HEK293 (cell line): ENCODE measurements around the gene CTLA4.
A peak's percentile ranks its signal among the peaks of the same experiment; 100 is the strongest.

ENCODE experiments used
- CTCF ChIA-PET: fragments of 350-600 bp; formaldehyde crosslinking; extraction: SDS; loops from one replicate; lab custom pipeline; 2021; ENCODE audit warnings: antibody characterized with exemption; lab: Yijun Ruan, JAX
- POLR2A ChIA-PET: fragments of 300-600 bp; formaldehyde crosslinking; extraction: SDS; loops from one replicate; lab custom pipeline; 2020; ENCODE audit warnings: antibody characterized with exemption, inconsistent platforms; lab: Yijun Ruan, JAX
- H3K27ac ChIP-seq: fragments of 200-500 bp; sonication (Bioruptor generic); 2 replicates; pipeline ENCODE4 v1.5.1; 2014; ENCODE audit warnings: low read depth, low read length, control low read depth, inconsistent platforms; ENCODE audit errors: extremely low read depth
- H3K36me3 ChIP-seq, 2 experiments: fragments of 200-500 bp in 1 of 2; sonication (Bioruptor generic) in 1 of 2; 1 replicate in 1 of 2; 2 replicates in 1 of 2; pipeline ENCODE4 v1.5.1; 2014 to 2017; ENCODE audit warnings: inconsistent platforms in 2 of 2, low read length in 2 of 2; ENCODE audit not compliant: control insufficient read depth in 2 of 2, insufficient read depth in 1 of 2
- H3K4me1 ChIP-seq: fragments of 200-500 bp; sonication (Bioruptor generic); 2 replicates; pipeline ENCODE4 v1.5.1; 2014; ENCODE audit warnings: mild to moderate bottlenecking, low read length, inconsistent platforms; ENCODE audit not compliant: control insufficient read depth, insufficient read depth
- H3K4me3 ChIP-seq: 2 replicates; pipeline ENCODE4 v1.5.1; 2011; ENCODE audit warnings: low read depth, mild to moderate bottlenecking, control low read depth, low read length, moderate library complexity
- H3K9me3 ChIP-seq: fragments of 200-500 bp; sonication (Bioruptor generic); 2 replicates; pipeline ENCODE4 v1.5.1; 2014; ENCODE audit warnings: low read depth, low read length, inconsistent platforms; ENCODE audit not compliant: control insufficient read depth, insufficient read depth
- GFI1B ChIP-seq: fragments of 450-650 bp; formaldehyde crosslinking; IDR thresholded peaks from 2 replicates; pipeline ENCODE4 v1.5.1; 2016; ENCODE audit warnings: missing biosample characterization, missing genetic modification characterization
- GLIS1 ChIP-seq: fragments of 450-650 bp; formaldehyde crosslinking; IDR thresholded peaks from 2 replicates; pipeline ENCODE4 v1.5.1; 2016; ENCODE audit warnings: missing biosample characterization, missing genetic modification characterization
- OSR2 ChIP-seq: fragments of 450-650 bp; formaldehyde crosslinking; IDR thresholded peaks from 2 replicates; pipeline ENCODE4 v1.5.1; 2016; ENCODE audit warnings: missing biosample characterization, missing genetic modification characterization
- OVOL3 ChIP-seq: fragments of 450-650 bp; formaldehyde crosslinking; IDR thresholded peaks from 2 replicates; pipeline ENCODE4 v1.5.1; 2016; ENCODE audit warnings: missing biosample characterization, missing genetic modification characterization
- REST ChIP-seq: fragments of 450-650 bp; formaldehyde crosslinking; IDR thresholded peaks from 2 replicates; pipeline ENCODE4 v1.5.1; 2016; ENCODE audit warnings: missing biosample characterization, missing genetic modification characterization
- SALL2 ChIP-seq: fragments of 450-650 bp; formaldehyde crosslinking; IDR thresholded peaks from 2 replicates; pipeline ENCODE4 v1.5.0; 2017; ENCODE audit warnings: missing biosample characterization, mild to moderate bottlenecking, missing genetic modification characterization, borderline replicate concordance
- ZBTB44 ChIP-seq: fragments of 450-650 bp; IDR thresholded peaks from 2 replicates; pipeline ENCODE4 v1.5.1; 2018; ENCODE audit warnings: missing biosample characterization, mild to moderate bottlenecking, missing genetic modification characterization
- ZNF157 ChIP-seq: fragments of 450-650 bp; formaldehyde crosslinking; IDR thresholded peaks from 2 replicates; pipeline ENCODE4 v1.5.1; 2016; ENCODE audit warnings: missing biosample characterization, missing genetic modification characterization
- ZNF211 ChIP-seq: fragments of 450-650 bp; formaldehyde crosslinking; IDR thresholded peaks from 2 replicates; pipeline ENCODE4 v1.5.1; 2016; ENCODE audit warnings: low read depth, missing biosample characterization, missing genetic modification characterization
- ZNF248 ChIP-seq: fragments of 450-650 bp; formaldehyde crosslinking; IDR thresholded peaks from 2 replicates; pipeline ENCODE4 v1.5.1; 2017; ENCODE audit warnings: missing biosample characterization, missing genetic modification characterization
- ZNF510 ChIP-seq: fragments of 450-650 bp; formaldehyde crosslinking; IDR thresholded peaks from 2 replicates; pipeline ENCODE4 v1.5.1; 2018; ENCODE audit warnings: mild to moderate bottlenecking, missing genetic modification characterization, missing biosample characterization; ENCODE audit not compliant: insufficient replicate concordance
- ZNF530 ChIP-seq: fragments of 450-650 bp; formaldehyde crosslinking; IDR thresholded peaks from 2 replicates; pipeline ENCODE4 v1.5.1; 2016; ENCODE audit warnings: low read depth, missing biosample characterization, missing genetic modification characterization
- ZNF624 ChIP-seq: fragments of 450-650 bp; formaldehyde crosslinking; IDR thresholded peaks from 2 replicates; pipeline ENCODE4 v1.5.1; 2017; ENCODE audit warnings: missing biosample characterization, missing genetic modification characterization
- ZNF626 ChIP-seq: fragments of 450-650 bp; sonication (Bioruptor Pico); formaldehyde crosslinking; IDR thresholded peaks from 2 replicates; pipeline ENCODE4 v1.5.1; 2018; ENCODE audit warnings: missing biosample characterization, missing genetic modification characterization, inconsistent platforms
- ZNF777 ChIP-seq: fragments of 450-650 bp; formaldehyde crosslinking; IDR thresholded peaks from 2 replicates; pipeline ENCODE4 v1.5.1; 2017; ENCODE audit warnings: missing biosample characterization, missing genetic modification characterization, borderline replicate concordance
- ZNF792 ChIP-seq: fragments of 450-650 bp; formaldehyde crosslinking; IDR thresholded peaks from 2 replicates; pipeline ENCODE4 v1.5.1; 2016; ENCODE audit warnings: missing biosample characterization, missing genetic modification characterization
- TF ChIP-seq, protein P1 (sequence below): fragments of 450-650 bp; formaldehyde crosslinking; IDR thresholded peaks from 2 replicates; pipeline ENCODE4 v1.5.1; 2016; ENCODE audit warnings: missing biosample characterization, missing genetic modification characterization

Gene CTLA4

DNA sequence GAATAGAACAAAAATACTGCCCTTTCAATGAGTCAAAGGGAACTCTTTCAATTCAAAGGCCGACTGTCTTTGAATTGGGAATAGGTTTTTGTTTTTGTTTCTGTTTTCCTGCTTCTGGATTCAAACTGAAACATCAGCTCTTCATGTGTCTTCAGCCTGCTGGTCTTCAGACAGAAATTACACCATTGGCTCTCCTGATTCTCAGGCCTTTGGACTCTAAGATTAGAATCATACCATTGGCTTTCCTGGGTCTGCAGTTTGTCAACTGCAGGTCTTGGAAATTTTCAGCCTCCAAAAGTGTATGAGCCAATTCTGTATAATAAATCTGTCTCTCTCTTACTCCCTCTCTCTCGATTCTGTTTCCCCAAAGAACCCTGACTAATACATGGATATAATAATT lies 31.1 kb downstream of the CTLA4 start:
- CTCF ChIA-PET = interaction anchor here (1.9 kb wide), 1 partner anchor 11 kb away, joined by 8 read pairs; no protein-coding TSS in a partner anchor
- Histone ChIP-seq H3K36me3 (no peaks in the 10 kb centered on the region), H3K4me3 (no peak overlapping the region), H3K27ac (no peak overlapping the region), H3K4me1 (no peaks in the 10 kb centered on the region), H3K9me3 (no peaks in the 10 kb centered on the region)
- POLR2A ChIA-PET = no interaction called here
- TF ChIP-seq ZNF510 (tag by site-specific recombination) = no peak
- TF ChIP-seq SALL2 (tag by site-specific recombination) = no peak
- TF ChIP-seq ZNF626 (tag by site-specific recombination) = no peak
- TF ChIP-seq REST (tag by site-specific recombination) = no peak
- no peak for TF ChIP-seq ZNF792
- TF ChIP-seq, protein P1, sequence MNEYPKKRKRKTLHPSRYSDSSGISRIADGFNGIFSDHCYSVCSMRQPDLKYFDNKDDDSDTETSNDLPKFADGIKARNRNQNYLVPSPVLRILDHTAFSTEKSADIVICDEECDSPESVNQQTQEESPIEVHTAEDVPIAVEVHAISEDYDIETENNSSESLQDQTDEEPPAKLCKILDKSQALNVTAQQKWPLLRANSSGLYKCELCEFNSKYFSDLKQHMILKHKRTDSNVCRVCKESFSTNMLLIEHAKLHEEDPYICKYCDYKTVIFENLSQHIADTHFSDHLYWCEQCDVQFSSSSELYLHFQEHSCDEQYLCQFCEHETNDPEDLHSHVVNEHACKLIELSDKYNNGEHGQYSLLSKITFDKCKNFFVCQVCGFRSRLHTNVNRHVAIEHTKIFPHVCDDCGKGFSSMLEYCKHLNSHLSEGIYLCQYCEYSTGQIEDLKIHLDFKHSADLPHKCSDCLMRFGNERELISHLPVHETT (tag by site-specific recombination) = no peak
- TF ChIP-seq ZNF777 (tag by site-specific recombination) = no peak
- TF ChIP-seq GFI1B (tag by site-specific recombination) = no peak
- no peak for TF ChIP-seq ZNF211 (tag by site-specific recombination)
- TF ChIP-seq OSR2 = no peak
- no peak for TF ChIP-seq OVOL3
- TF ChIP-seq ZNF530 (tag by site-specific recombination) = no peak
- no peak for TF ChIP-seq ZNF248 (tag by site-specific recombination)
- no peak for TF ChIP-seq ZNF157 (tag by site-specific recombination)
- TF ChIP-seq ZNF624 (tag by site-specific recombination) = no peak

DNA sequence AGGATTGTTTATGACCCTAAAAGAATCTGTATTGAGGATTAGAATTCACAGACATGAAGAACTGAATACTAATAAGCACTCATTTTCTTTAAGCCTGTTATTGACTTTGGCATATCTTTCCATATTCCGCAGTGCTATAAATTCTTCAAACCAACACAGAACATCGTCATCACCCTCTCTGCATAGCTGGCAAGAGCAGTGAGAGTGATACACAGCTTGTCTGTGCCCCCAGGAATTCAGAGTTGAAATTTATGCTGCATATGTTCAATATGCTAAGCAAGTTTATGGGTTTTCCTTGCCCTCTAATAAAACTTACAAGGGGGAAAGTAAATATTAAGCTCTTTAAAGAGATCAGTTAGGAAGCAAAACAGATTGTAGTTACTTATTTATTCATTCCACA lies 32.7 kb downstream of the CTLA4 start:
- H3K4me1 ChIP-seq = no peaks in the 10 kb centered on the region
- ChIA-PET POLR2A (no interaction called here), CTCF (interaction anchor here (1.2 to 1.3 kb wide), 2 partner anchors 9 to 11 kb away, joined by 3 to 4 read pairs; no protein-coding TSS in a partner anchor)

More for the DNA sequence above, 32.7 kb downstream of the CTLA4 start:
- TF ChIP-seq ZBTB44 (tag by site-specific recombination) (no peak), GLIS1 (tag by site-specific recombination) (peak; percentile 54)
- no peaks in the 10 kb centered on the region for H3K9me3 ChIP-seq
- no peak overlapping the region for H3K27ac ChIP-seq
- H3K4me3 ChIP-seq = no peak overlapping the region
- no peaks in the 10 kb centered on the region for H3K36me3 ChIP-seq
